B cell (primary cell): ENCODE data around the gene DLX6. TPM values are rescaled to one million over a fixed set of nuclear protein-coding genes. Genes with fewer than 3 reads are reported as not detected.
"Not testable (repeated sequence)": the region's sequence is repeated elsewhere in the genome, so short reads cannot be mapped to it uniquely, and the experiment has no call there.

Experiments
- ATAC-seq: fragments of 200-7000 bp; cut with Tn5 transposase; one replicate; pipeline ENCODE4 v1.10.0; 2021; ENCODE audit warnings: low read depth, mild to moderate bottlenecking, moderate number of reproducible peaks, moderate library complexity
- CTCF ChIA-PET: fragments of 350-600 bp; sonication (Branson Sonifier 250); formaldehyde crosslinking; loops from one replicate; lab custom pipeline; 2021; ENCODE audit warnings: antibody characterized with exemption, inconsistent platforms; lab: Charles Lee
- POLR2A ChIA-PET: fragments of 350-600 bp; sonication (Branson Sonifier 250); formaldehyde crosslinking; loops from one replicate; lab custom pipeline; 2021; ENCODE audit warnings: antibody characterized with exemption; lab: Charles Lee
- DNase-seq: peaks from one replicate; pipeline ENCODE4 v3.0.0; 2013
- H2AFZ ChIP-seq: 2 replicates; pipeline ENCODE4 v1.6.1; 2012; ENCODE audit warnings: mild to moderate bottlenecking, low read depth, low read length; ENCODE audit not compliant: insufficient read depth, poor library complexity, severe bottlenecking
- H3K27ac ChIP-seq, 2 donors: 1 replicate in 1 of 2; 2 replicates in 1 of 2; pipeline ENCODE4 v1.5.1; 2012 to 2013; ENCODE audit warnings: low read length in 2 of 2, mild to moderate bottlenecking in 2 of 2, moderate library complexity in 1 of 2
- H3K27me3 ChIP-seq, 4 experiments: fragments of 200-600 bp in 1 of 4; sonication (generic) in 1 of 4; replicated peaks in 1 of 4; 1 replicate in 2 of 4; 2 replicates in 2 of 4; pipeline versions ENCODE4 v1.6.1 to v1.7.0; 2013 to 2016; ENCODE audit warnings: low read length in 3 of 4, mild to moderate bottlenecking in 2 of 4, mixed read lengths in 1 of 4, moderate library complexity in 1 of 4; ENCODE audit not compliant: insufficient read depth in 4 of 4, control insufficient read depth in 3 of 4; ENCODE audit errors: control extremely low read depth in 1 of 4
- H3K36me3 ChIP-seq, 2 experiments: replicated peaks in 1 of 2; 1 replicate in 1 of 2; 2 replicates in 1 of 2; pipeline versions ENCODE4 v1.6.1 to v1.7.1; 2013; ENCODE audit warnings: low read length in 1 of 2; ENCODE audit not compliant: insufficient read depth in 2 of 2, control insufficient read depth in 1 of 2; ENCODE audit errors: control extremely low read depth in 1 of 2, extremely low read depth in 1 of 2
- H3K4me1 ChIP-seq, 2 donors: fragments of 200-600 bp in 1 of 2; sonication (generic) in 1 of 2; 1 replicate in 1 of 2; 2 replicates in 1 of 2; pipeline versions ENCODE4 v1.5.1 to v1.6.1; 2013 to 2017; ENCODE audit warnings: low read length in 2 of 2; ENCODE audit not compliant: control insufficient read depth in 2 of 2, insufficient read depth in 2 of 2
- H3K4me2 ChIP-seq: replicated peaks from 2 replicates; pipeline ENCODE3; 2012; ENCODE audit warnings: mild to moderate bottlenecking, low read depth, low read length; ENCODE audit not compliant: poor library complexity, severe bottlenecking
- H3K4me3 ChIP-seq, 5 experiments: fragments of 200-600 bp in 1 of 5; sonication (generic) in 1 of 5; 1 replicate in 3 of 5; 2 replicates in 2 of 5; pipeline versions ENCODE4 v1.5.1 to v1.7.0; 2011 to 2016; ENCODE audit warnings: low read length in 4 of 5, mild to moderate bottlenecking in 4 of 5, low read depth in 2 of 5, control low read depth in 1 of 5, moderate library complexity in 1 of 5; ENCODE audit not compliant: insufficient read depth in 1 of 5; ENCODE audit errors: control extremely low read depth in 1 of 5, extremely low read depth in 1 of 5
- H3K79me2 ChIP-seq: fragments of 200-600 bp; sonication (generic); one replicate; pipeline ENCODE4 v1.6.0; 2016; ENCODE audit warnings: low read length; ENCODE audit not compliant: control insufficient read depth, insufficient read depth
- H3K9ac ChIP-seq: fragments of 200-600 bp; sonication (generic); 2 replicates; pipeline ENCODE4 v1.6.1; 2017; ENCODE audit warnings: mild to moderate bottlenecking, low read length, moderate library complexity
- H3K9me3 ChIP-seq, 3 donors: one replicate each; pipeline versions ENCODE4 v1.6.1 to v1.7.1; 2013; ENCODE audit warnings: low read length in 2 of 3; ENCODE audit not compliant: control insufficient read depth in 2 of 3, insufficient read depth in 1 of 3; ENCODE audit errors: control extremely low read depth in 1 of 3
- H4K20me1 ChIP-seq: 2 replicates; pipeline ENCODE4 v1.6.0; 2012; ENCODE audit warnings: mild to moderate bottlenecking, low read length; ENCODE audit not compliant: insufficient read depth, control insufficient read depth, poor library complexity, severe bottlenecking
- H3K27ac Mint-ChIP-seq: one replicate; pipeline ENCODE4 v1.8.0; 2021; ENCODE audit warnings: mixed read lengths
- H3K27me3 Mint-ChIP-seq: one replicate; pipeline ENCODE4 v1.8.0; 2021; ENCODE audit warnings: mixed read lengths
- H3K4me1 Mint-ChIP-seq: one replicate; pipeline ENCODE4 v1.8.0; 2021; ENCODE audit warnings: mixed read lengths
- H3K4me3 Mint-ChIP-seq: one replicate; pipeline ENCODE4 v1.8.0; 2021; ENCODE audit warnings: mixed read lengths
- H3K9me3 Mint-ChIP-seq: one replicate; pipeline ENCODE4 v1.8.0; 2022; ENCODE audit warnings: mixed read lengths; ENCODE audit not compliant: insufficient read depth
- CTCF ChIP-seq: fragments of 200-600 bp; IDR thresholded peaks from one replicate; pipeline ENCODE4 v1.8.0; 2022; ENCODE audit warnings: antibody characterized with exemption, mild to moderate bottlenecking
- EZH2 ChIP-seq: IDR thresholded peaks from 2 replicates; pipeline ENCODE4 v1.6.1; 2012; ENCODE audit warnings: borderline replicate concordance, low read depth, mild to moderate bottlenecking, moderate library complexity, low read length; ENCODE audit not compliant: insufficient read depth, poor library complexity, severe bottlenecking
- WGBS: methylation state at CpG from one replicate; pipeline ENCODE4 v1.1.5; 2013; ENCODE audit warnings: missing lambda C conversion rate; ENCODE audit not compliant: insufficient coverage; 5-methylcytosine and 5-hydroxymethylcytosine counted together
- intact Hi-C: fragments of 100-400 bp; cut with micrococcal nuclease; formaldehyde crosslinking; loops from one replicate; pipeline ENCODE4 v1.10.0; 2022
- polyA plus RNA-seq: library from polyadenylated mRNA; depleted of rRNA; stranded (reverse); fragments of >200 nt; gene quantifications from 2 replicates; pipeline ENCODE4 v1.2.3, GENCODE V29; 2012
- total RNA-seq, 2 donors: library from RNA; stranded (reverse); fragments of 120-200 nt in 1 of 2; gene quantifications; 1 replicate in 1 of 2; 2 replicates in 1 of 2; pipeline versions ENCODE4 v1.2.3 to v1.2.4, GENCODE V29; 2013 to 2022

Gene DLX6
- total and polyA plus RNA-seq, 2 donors (not counting 1 experiment from before 2014, with no cell fraction given), result not detected

GRCh38 chr7:97027427-97028234 lies 22.3 kb downstream of the DLX6 start:
- H2AFZ ChIP-seq, result peak overlapping the region; percentile 56
- H3K36me3 ChIP-seq, result no peaks in the 10 kb centered on the region
- no peak for TF ChIP-seq EZH2
- TF ChIP-seq CTCF, result peak; percentile 80
- H3K4me1 Mint-ChIP-seq, result peaks cover 24% of the 10 kb centered on the region
- no peak overlapping the region for H3K27ac ChIP-seq
- peaks cover 18 to 28% of the 10 kb centered on the region in 2 donors for H3K4me1 ChIP-seq
- POLR2A ChIA-PET, result no interaction called here
- CTCF ChIA-PET, result interaction anchor here (0.8 to 2.9 kb wide), 16 partner anchors 8 to 1117 kb away, joined by 3 to 50 read pairs (median 4); no protein-coding TSS in a partner anchor
- peak overlapping the region in 3 of 5 experiments; percentile 30 to 52 (median 32) for H3K4me3 ChIP-seq
- DNase-seq, result peak; percentile 76
- peaks cover 0 to 58% (median 39%) of the 10 kb centered on the region in 4 experiments for H3K27me3 ChIP-seq
- no peaks in the 10 kb centered on the region for H4K20me1 ChIP-seq
- peak overlapping the region; percentile 78 for H3K4me2 ChIP-seq
- H3K9me3 Mint-ChIP-seq, result no peaks in the 10 kb centered on the region
- peak overlapping the region; percentile 86 for H3K4me3 Mint-ChIP-seq
- H3K79me2 ChIP-seq, result no peaks in the 10 kb centered on the region
- peaks cover 77% of the 10 kb centered on the region for H3K27me3 Mint-ChIP-seq
- no peak overlapping the region for H3K27ac Mint-ChIP-seq
- intact Hi-C loops, result loop anchor here (1.0 kb wide), 1 partner anchor 1111 kb away; no protein-coding TSS in a partner anchor
- under 1% methylated on average over 14 of the region's 23 CpGs for WGBS
- ATAC-seq, result peak; percentile 71
- H3K9me3 ChIP-seq, result peaks cover 0 to 22% (median 0%) of the 10 kb centered on the region in 3 donors
- peak overlapping the region; percentile 58 for H3K9ac ChIP-seq

DNA sequence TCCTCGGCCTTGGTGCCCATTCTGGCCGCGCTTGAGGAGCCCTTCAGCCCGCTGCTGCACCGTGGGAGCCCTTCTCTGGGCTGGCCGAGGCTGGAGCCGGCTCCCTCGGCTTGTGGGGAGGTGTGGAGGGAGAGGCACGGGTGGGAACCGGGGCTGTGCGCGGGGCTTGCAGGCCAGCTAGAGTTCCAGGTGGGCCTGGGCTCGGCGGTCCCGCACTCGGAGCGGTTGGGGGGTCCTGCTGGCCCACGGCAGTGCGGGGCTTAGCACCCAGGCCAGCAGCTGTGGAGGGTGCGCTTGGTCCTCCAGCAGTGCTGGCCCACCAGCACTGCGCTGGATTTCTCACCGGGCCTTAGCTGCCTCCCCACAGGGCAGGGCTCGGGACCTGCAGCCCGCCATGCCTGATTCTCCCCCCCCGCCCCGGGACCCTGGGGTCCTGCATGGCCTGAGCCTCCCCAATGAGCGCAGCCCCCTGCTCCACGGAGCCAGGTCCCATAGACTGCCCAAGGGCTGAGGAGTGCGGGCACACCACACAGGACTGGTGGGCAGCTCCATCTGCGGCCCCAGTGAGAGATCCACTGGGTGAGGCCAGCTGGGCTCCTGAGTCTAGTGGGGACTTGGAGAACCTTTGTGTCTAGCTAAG lies 29.0 kb downstream of the DLX6 start:
- H3K27ac Mint-ChIP-seq, H3K79me2 ChIP-seq, ATAC-seq, intact Hi-C loops, POLR2A ChIA-PET, H3K4me3 Mint-ChIP-seq, H3K27ac ChIP-seq, H3K9ac ChIP-seq, H4K20me1 ChIP-seq, DNase-seq, H3K4me3 ChIP-seq, H3K4me1 Mint-ChIP-seq, H3K27me3 ChIP-seq, H2AFZ ChIP-seq, H3K36me3 ChIP-seq, H3K9me3 Mint-ChIP-seq, H3K4me1 ChIP-seq, H3K4me2 ChIP-seq: not testable (repeated sequence)
- peaks cover 0 to 11% (median 0%) of the 10 kb centered on the region in 3 donors for H3K9me3 ChIP-seq
- H3K27me3 Mint-ChIP-seq, result peaks cover 18% of the 10 kb centered on the region
- WGBS, result 96% methylated on average over 22 of the region's 30 CpGs
- CTCF ChIA-PET, result interaction anchor here (1.6 kb wide), 1 partner anchor 959 kb away, joined by 5 read pairs; no protein-coding TSS in a partner anchor
